GM19025 (cell line): ENCODE measurements around the gene LPAR2.
"Not testable (repeated sequence)": the region's sequence is repeated elsewhere in the genome, so short reads cannot be mapped to it uniquely, and the experiment has no call there.

Source experiments
- ATAC-seq: cut with Tn5 transposase; IDR thresholded peaks from one replicate; pipeline ENCODE4 v1.9.1; 2021; ENCODE audit warnings: mild to moderate bottlenecking, low read depth, moderate library complexity; ENCODE audit not compliant: unreplicated experiment

The LPAR2 gene

DNA sequence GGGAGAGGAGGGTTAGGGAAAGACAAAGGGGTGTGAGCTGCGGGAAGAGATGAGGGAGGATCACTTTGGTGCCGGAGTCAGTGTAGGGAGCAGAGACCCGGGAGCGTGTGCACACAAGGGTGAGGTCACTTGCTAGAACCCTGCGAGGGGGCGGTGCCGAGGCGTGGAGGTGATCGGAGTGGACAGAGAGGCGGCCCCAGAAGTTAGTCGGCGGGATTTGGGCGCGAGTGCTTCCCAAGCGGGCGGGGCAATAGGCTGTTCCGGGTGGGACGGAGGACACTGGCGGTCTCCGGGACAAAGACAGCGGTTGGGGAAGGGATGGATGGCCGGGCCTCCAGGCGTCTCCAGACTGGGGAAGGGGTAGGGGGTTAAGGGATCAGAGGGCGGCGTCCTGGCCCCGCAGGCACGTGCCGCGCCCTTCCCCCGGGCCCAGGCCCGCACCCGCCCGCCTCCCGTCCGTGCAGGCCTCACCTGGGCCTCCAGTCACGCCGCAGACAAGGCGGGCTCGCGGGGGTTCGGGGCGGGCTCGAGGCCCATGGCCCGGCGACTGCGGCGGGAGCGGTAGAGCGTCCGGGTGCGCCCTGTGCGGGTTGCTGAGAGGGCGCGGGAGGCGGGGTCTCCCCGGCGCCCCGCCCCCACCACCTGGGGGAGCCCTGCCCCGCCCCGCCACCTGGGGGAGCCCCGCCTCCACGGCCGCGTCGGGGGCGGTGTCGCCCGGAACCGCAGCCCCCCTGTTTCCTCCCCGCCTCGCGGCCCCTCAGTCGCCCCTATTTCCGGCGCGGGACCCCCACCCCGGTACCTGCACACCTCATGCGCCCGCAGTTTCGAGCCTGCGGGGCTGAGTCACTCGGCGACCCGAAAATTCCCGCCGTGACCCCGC, at the start of gene LPAR2:
Gene LPAR2 (minus strand): TSS at position 600 of the 880 bp plus-strand sequence. CDS start 945 bp downstream, outside the sequence.
- ATAC-seq, result peak; percentile 64

DNA sequence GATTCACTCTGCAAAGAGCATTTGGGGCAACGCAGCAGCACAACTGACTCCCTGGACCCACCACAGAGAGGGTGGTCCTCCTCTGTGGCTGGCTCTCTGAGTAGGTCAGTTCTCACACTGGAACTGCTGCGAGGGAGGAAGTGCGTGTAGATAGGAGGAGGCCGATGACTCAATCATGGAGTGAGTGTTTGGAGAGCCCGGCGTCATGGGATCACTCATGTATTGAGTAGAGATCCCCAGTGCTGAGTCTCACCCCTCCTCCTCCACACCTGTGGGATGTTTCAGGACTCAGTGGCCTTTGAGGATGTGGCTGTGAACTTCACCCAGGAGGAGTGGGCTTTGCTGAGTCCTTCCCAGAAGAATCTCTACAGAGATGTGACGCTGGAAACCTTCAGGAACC, 49.6 kb upstream of the LPAR2 start:
- ATAC-seq, result no peak

DNA sequence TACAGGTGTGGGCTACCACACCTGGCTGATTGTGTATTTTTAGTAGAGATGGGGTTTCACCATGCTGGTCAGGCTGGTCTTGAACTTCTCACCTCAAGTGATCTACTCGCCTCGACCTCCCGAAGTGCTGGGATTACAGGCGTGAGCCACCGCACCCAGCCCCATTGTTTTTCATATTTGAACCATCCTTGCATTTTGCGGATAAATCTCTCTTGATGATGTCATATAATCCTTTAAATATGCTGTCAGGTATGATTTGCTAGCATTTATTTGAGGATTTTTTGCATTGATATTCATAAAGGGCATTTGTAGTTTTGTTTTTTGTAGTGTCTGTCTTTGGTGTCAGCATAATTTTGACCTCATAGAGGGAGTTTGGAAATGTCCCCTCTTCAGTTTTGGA, 46.3 kb upstream of the LPAR2 start:
- ATAC-seq, result no peak

DNA sequence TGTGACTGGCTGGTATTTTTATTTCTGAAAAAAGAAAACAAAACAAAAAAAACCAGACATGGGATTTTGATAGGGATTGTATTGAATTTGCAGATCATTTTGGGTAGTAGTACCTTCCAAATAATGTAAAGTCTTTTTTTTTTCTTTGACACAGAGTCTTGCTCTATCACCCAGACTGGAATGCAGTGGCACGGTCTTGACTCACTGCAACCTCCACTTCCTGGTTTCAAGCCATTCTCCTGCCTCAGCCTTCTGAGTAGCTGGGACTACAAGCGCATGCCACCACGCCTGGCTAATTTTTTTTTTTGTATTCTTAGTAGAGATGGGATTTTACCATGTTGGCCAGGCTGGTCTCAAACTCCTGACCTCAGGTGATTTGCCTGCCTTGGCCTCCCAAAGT, 44.8 kb upstream of the LPAR2 start:
- ATAC-seq, result no peak

DNA sequence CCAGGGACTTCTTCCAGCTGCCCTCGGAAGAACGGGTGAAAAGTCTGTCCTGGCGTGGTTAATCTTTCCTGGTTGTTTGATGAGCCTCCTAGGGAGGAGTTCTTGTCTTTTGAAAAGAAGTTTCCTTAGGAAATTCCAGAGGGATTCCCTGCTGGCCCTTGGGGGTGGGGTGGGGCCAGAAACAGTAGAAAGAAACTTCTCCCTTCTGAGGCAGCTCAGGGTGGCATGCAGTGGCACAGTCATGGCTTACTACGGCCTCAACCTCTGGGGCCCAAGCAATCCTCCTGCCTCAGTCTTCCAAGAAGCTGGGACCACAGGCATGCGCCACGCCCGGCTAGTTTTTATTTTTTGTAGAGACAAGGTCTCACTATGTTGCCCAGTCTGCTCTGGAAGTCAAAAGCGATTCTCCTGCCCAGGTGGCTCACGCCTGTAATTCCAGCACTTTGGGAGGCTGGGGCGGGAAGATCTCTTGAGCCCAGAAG, 42.1 kb upstream of the LPAR2 start:
- no peak for ATAC-seq

DNA sequence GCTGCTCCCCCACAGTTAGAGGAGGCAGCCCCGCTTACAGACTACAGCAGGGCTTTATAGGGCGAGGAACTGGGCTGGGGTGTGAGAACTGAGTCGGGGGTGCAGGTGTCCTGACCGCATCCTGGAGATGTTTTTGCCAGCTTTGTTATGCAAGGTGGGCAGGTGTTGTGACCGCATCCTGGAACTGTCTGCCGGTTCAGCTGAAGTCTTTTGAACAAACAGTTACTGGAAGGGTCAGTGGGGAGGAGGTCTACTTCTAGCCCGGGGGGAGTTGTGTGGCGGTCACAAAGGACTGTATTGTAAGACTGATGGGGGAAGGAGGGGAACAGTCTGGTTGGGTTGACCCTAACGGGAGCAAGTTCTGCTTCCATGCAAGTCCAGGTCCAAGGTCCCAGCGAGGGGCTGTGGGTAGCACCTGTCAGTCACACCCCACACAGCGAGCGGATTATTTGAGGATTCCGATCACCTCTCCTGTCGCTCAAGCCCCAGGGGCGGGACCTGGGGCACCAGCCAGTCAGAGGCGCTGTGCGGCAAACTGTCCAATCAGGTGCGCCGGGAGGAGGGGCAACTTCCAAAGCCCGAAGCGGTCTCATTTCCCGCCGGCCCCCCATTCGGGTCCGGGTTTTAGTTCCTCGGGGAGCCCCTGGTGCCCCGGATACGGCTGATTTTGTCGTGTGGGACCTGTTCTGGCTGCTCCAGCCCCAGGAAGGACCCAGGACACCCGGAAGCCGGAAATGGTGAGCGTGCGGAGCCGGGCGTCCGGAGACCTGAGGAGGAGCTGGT, 40.4 kb upstream of the LPAR2 start, which contains the start of gene ZNF101:
Gene ZNF101 (plus strand): TSS at position 610 of the 783 bp plus-strand sequence. CDS start 125 bp downstream, at position 735.
- ATAC-seq, result peak; percentile 61

DNA sequence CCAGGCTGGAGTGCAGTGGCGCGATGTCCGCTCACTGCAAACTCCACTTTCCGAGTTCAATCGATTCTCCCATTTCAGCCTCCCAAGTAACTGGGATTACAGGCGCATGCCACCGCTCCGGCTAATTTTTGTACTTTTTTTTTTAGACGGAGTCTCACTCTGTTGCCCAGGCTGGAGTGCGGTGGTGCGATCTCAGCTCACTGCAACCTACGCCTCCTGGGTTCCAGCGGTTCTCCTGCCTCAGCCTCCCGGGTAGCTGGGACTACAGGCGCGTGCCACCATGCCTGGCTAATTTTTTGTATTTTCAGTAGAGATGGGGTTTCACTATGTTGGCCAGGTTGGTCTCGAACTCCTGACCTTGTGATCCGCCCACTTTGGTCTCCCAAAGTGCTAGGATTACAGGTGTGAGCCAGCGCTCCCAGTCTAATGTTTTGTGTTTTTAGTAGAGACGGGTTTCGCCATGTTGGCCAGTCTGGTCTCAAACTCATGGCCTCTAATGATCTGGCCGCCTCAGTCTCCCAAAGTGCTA, 37.5 kb upstream of the LPAR2 start:
- not testable (repeated sequence) for ATAC-seq

DNA sequence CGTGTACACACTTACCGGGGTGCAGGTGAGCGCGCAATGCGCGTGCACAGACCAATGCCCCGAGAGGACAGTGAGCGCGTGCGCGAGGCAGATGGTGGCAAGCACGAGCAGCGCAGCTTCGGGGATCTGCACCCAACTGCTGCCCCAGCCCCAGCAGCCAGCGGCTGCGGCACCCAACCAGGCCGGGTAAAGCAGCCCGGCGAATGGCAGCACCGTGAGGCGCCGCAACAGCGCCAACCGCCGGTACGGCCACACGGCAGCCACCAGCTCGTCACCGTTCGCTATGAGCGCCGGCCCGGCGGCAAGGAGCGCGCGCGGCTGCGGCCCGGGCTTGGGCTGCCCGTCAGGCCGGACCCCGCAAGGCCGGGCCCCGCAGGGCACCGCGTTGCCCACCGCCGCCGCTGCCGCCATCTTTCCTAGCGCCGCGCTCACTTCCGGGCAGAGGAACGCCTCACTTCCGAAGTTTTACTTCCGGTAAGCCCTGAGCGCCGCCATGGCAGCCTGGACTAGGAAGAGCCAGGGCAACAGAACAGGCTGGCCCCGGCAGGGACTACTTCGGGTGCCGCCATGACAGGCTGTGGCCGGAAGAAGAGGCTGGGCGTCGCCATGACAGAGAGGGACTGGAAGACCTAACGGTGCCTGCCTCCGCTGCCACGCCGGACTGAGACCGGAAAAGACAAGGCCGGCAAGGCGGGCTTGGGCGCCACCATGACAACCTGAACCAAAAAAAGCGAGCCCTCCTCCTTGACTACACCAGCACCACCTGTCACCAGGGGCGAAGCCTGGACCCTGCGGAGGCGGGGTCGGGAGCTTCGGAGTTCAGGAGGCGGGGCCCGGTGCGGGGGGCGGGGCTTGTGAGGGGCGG, 35.5 kb upstream of the LPAR2 start, which contains the start of gene ATP13A1:
Gene ATP13A1 (minus strand): TSS at position 421 of the 865 bp plus-strand sequence. CDS start 10 bp downstream, at position 411.
- peak; percentile 67 for ATAC-seq

DNA sequence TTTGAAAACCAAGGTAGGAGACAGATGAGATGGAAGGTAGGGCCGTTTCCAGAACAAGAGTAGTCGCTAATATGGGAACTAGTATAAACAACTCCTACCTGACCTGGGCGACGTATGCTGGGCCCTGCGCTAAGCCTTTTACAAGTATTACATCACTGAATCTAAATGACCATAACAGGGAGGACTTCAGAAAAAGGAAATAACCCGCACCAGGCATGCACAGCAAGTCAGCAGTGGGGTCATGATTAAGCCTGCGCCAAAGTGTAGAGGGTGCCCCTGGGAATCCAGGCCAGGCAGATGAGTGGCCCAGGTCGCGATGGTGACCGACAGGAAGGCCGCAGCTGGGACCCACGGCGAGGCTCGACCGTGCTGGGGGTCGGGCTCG, 34.8 kb upstream of the LPAR2 start:
- ATAC-seq, result no peak

DNA sequence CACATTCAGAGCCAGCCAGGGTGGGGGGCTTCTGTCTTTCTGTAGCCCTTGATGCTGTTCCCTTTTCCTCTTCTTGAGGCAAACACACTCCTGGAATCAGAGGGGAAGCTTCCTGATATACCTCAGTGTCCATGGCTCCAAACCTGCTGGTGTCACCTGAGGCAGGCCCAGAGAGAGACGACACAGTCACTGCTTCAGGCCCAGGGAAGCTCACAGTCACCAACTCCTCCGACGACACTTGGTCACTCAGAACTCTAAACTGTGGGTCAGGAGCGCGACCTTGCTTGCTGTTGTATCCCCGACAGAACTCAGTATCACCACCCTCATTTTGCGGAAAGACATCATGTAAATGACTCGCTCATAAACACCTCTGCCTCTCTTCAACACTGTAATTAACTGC, 34.3 kb upstream of the LPAR2 start:
- ATAC-seq, result no peak

DNA sequence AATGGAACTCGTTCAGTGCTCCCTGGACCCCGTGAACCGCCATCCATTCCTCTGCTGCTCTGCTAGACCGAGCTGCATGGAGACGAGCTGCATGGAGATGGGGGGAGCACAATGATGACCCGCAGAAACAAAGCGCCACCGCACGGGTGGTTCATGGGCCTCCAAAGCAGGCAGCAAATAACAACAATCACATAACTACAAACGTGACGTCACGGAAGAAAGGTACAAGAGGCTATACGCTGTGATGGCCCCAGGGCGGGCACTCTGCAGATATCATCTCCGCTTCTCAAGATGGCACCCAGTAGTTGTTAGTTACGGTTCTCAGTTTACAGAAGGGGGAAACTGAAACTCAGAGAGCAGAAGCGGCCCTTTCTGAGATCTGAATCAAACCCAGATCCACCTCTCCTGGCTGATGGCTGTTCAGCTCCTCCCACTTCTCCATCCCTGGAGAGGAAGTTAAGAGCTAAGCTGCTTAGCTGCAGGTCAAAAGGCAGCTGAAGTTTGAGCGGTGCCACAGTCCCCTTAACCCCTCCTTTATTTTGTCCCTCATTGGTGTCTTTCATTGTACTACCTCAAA, 33.7 kb upstream of the LPAR2 start:
- ATAC-seq, result peak; percentile 40

DNA sequence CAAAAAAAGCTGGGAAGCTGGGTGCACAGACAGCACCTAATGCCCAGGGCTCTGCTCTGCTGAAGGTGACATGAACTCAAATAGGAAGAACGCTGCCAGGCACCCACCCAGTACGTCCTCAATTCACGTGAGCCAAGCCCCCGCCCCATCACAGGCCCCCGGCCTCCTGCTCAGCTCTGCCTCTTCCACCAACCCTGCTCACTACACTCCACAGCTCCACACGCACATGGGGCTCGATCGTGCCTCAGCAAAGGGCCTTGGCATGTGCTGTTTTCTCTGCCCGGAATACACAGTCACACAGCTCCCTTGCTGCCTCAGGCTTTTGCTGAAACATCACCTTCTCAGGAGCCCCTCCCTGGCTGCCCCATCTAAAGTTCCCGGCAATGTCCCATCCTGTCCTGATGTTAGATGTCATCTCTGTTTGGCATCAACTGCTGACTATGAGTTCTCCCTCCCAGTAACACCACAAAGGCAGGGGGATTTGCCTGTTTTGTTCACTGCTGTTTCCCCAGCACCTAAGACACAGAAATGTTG, 33.2 kb upstream of the LPAR2 start:
- no peak for ATAC-seq

DNA sequence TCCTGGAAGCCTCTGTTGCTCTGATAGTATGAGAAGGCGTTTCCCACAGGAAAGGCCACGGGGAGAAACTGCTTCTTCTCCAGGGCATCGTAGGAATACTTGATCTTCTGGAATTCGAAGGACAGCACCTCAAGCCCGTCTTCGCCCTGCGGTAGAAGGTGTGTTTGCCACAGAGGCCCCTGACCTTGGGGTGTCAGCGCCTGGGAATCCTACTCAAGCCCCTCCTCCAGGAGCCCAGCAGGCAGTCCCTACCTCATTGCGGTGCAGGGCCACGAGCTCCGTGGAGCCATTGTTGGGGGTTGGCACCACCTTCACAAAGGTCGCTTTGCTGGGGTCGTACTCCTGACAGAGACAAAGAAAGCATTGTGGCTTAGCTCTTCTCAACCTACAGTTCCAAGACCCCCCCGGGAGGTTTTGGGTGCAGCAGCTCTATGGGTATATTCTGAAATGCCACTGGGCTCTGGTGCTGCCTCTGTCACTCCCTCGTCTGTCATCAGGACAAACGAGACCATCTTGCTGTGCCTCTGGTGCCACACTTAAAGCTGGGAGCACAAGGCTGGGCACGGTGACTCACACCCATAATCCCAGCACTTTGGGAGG, 31.7 kb upstream of the LPAR2 start:
- no peak for ATAC-seq

DNA sequence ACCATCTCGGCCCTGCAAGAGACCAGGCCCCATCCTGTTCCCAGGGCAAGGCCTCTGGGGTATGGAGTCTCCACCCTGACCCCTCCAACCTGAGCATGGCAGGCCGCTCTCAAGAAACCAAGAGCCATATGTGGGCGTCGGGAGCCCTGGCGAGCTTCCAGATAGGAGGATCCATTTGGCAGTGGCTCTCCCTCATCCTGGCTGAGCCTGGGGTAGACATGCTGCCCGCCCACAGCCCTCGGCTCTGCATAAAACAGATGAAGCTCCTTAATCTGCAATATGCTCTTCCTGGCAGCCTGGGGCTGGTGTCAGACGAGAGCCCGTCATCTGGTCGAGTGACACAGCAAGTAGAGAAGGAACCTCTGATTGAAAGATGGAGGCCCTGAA, 29.4 kb upstream of the LPAR2 start:
- ATAC-seq, result no peak

DNA sequence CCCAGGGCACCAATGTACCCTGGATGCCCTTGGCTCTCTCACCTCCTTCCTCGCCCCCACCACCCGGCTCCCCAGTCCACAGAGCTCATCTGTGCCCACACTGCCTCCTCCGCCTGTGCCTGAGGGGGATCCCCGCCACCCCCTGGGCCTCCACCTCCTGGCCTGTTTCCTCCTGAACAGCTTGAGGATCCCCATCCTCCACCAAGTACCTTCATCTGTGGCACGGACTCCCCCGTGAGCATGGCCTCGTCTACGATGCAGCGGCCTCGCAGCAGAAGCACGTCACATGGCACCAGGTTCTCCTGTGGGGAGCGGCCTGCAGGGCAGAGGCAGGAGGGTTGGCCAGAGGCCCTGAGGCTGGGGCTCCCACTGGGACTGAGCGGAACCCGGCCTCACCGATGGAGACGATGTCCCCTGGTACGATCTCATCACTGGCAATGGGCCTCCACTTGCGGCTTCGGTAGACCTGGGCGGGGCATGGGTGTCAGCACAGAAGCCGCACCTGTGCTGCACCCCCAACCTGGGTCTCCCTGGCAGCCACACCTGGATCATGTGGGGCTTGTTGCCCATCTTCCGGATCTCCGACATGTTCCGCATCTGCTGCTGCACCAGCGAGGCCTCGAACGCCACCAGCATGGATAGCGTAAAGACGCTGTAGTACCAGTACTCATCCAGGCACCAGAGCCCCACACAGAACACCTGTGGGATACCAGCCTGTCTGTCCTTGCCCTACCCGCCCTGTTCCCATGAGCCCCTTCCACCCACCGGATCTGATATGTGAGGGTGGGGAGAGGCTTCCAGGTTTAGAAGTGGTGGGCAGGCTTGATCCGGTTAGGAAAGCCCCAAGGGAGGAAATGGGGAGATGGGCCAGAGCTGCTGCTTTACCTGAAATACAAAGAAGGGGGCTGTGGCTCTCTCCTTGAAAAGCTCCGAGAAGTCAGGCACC, 28.7 kb upstream of the LPAR2 start:
- no peak for ATAC-seq

DNA sequence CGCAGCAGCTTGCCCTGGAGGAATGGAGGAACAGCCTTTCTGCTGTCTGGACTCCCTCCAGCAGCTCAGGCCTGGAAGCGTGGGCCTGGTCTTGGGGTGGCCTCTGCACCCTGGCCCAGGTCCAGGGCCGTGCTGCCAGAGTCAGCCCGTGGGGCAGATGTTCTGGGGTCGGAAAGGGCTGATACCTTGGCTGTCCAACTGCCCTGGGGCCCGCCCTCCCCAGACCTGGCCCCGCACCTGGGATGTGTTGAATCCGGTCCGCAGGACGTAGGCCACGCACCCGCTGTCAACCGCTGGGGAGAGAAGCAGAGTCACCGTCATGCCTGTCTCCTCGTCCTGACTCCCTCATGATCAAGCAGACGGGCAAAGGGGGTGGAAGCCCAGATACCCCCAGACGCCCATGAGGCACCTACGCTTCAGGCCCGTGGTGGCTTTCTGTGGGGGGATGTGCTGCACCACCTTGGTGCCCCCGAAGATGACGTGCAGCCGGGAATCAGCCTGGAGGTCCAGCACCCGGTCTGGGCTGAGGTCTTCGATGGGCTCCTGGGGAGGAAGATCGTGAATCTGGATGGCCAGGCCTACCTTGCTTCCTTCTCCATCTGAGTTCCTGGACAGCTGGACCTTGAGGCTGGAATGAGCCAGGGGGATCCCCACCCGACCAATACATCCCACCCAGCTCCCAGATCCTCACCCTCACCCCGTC, 27.8 kb upstream of the LPAR2 start:
- ATAC-seq, result no peak

DNA sequence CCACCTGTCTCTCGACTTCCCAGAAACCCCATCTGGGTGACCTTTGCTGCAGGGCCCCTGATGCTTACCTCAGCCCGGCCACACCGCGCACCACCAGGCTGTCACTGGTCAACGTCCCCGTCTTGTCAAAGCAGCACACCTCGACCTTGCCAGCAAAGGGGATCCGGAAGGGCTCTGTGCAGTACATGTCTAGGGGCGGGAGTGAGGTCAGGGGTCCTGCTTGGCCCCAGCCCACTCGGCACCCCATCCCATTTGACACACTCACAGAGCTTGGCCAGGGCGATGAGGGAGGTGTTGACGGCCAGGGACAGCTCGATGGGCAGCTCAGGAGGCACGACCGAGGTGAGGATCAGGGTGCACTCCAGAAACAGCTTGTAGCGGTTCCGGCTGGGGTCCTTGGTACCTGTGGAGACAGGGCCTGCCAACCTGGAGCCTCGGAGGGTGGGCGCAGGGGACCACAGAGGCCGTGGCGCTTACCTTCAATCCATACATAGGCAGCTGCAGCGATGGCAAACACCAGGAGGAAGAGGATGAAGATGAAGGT, 27.1 kb upstream of the LPAR2 start:
- ATAC-seq, result no peak
